Cerebellar cortex (tissue), 1 donor: ENCODE results near the gene RBL2.
"Not testable (repeated sequence)": the region's sequence is repeated elsewhere in the genome, so short reads cannot be mapped to it uniquely, and the experiment has no call there.

Experiments
- DNase-seq: peaks from one replicate; pipeline ENCODE4 v3.0.0-alpha.2; 2015; ENCODE audit warnings: low spot score

Gene RBL2

GRCh38 chr16:53434377-53435065 lies at the start of gene RBL2:
TSS of gene RBL2 (plus strand) at chr16:53434471. CDS start at chr16:53434557, 86 bp downstream.
- peak; percentile 78 for DNase-seq

- DNase-seq: not testable (repeated sequence)
Measured at GRCh38 chr16:53384610-53385009, 49.7 kb upstream of the RBL2 start.

GRCh38 chr16:53404959-53405358 lies 29.3 kb upstream of the RBL2 start:
- no peak for DNase-seq

GRCh38 chr16:53412549-53412948 lies 21.7 kb upstream of the RBL2 start:
- no peak for DNase-seq

GRCh38 chr16:53413864-53414263 lies 20.4 kb upstream of the RBL2 start:
- DNase-seq: no peak

GRCh38 chr16:53414381-53414780 lies 19.9 kb upstream of the RBL2 start:
- no peak for DNase-seq

GRCh38 chr16:53415504-53415903 lies 18.8 kb upstream of the RBL2 start:
- no peak for DNase-seq

GRCh38 chr16:53417011-53417410 lies 17.3 kb upstream of the RBL2 start:
- DNase-seq: no peak

- no peak for DNase-seq
Measured at GRCh38 chr16:53417976-53418375, 16.3 kb upstream of the RBL2 start.

GRCh38 chr16:53419383-53419709 lies 14.9 kb upstream of the RBL2 start:
- not testable (repeated sequence) for DNase-seq

- no peak for DNase-seq
Measured at GRCh38 chr16:53421248-53421647, 13.0 kb upstream of the RBL2 start.

GRCh38 chr16:53423968-53424367 lies 10.3 kb upstream of the RBL2 start:
- DNase-seq: not testable (repeated sequence)

GRCh38 chr16:53428681-53429080 lies 5.6 kb upstream of the RBL2 start:
- no peak for DNase-seq

GRCh38 chr16:53429221-53429943 lies 4.9 kb upstream of the RBL2 start:
- DNase-seq: no peak

GRCh38 chr16:53430363-53430762 lies 3.9 kb upstream of the RBL2 start:
- DNase-seq: no peak

GRCh38 chr16:53433509-53433908 lies 762 bp upstream of the RBL2 start:
- DNase-seq: no peak

- no peak for DNase-seq
Measured at GRCh38 chr16:53433930-53434376, 318 bp upstream of the RBL2 start.

- DNase-seq: peak; percentile 88
Measured at GRCh38 chr16:53435066-53435688, 906 bp downstream of the RBL2 start.

GRCh38 chr16:53440125-53440524 lies 5.9 kb downstream of the RBL2 start:
- no peak for DNase-seq

- no peak for DNase-seq
Measured at GRCh38 chr16:53445534-53445933, 11.3 kb downstream of the RBL2 start.

- DNase-seq: no peak
Measured at GRCh38 chr16:53446090-53446489, 11.8 kb downstream of the RBL2 start.

- DNase-seq: no peak
Measured at GRCh38 chr16:53449816-53450517, 15.7 kb downstream of the RBL2 start.

- no peak for DNase-seq
Measured at GRCh38 chr16:53453928-53454327, 19.7 kb downstream of the RBL2 start.
